H1 (cell line): ENCODE data around the gene RNF26. TPM values are rescaled to one million over a fixed set of nuclear protein-coding genes. Genes with fewer than 3 reads are reported as not detected.

Experiments
- CTCF ChIA-PET: fragments of 300-600 bp; sonication (Branson Sonifier 250); formaldehyde crosslinking; loops from one replicate; lab custom pipeline; 2021; ENCODE audit not compliant: partially characterized antibody; lab: Charles Lee
- POLR2A ChIA-PET: fragments of 300-600 bp; sonication (Branson Sonifier 250); formaldehyde crosslinking; loops from one replicate; lab custom pipeline; 2021; ENCODE audit warnings: inconsistent platforms; ENCODE audit not compliant: partially characterized antibody; lab: Charles Lee
- DNase-seq, 2 experiments: peaks; one replicate each; pipeline versions ENCODE4 v3.0.0 to v3.0.0-alpha.2; 2010 to 2022; ENCODE audit warnings: low spot score in 2 of 2, low read depth in 1 of 2, mixed read lengths in 1 of 2
- FAIRE-seq: peaks from 2 replicates; lab custom pipeline; 2011; peaks lifted over from hg19 to GRCh38; lab: Jason Lieb, UNC
- H2AFZ ChIP-seq: 2 replicates; pipeline ENCODE4 v1.8.1; 2012; ENCODE audit warnings: low read length, inconsistent platforms
- H2AK5ac ChIP-seq: 2 replicates; pipeline ENCODE4 v1.6.1; 2013; ENCODE audit warnings: low read depth, low read length
- H2BK120ac ChIP-seq: replicated peaks from 2 replicates; pipeline ENCODE3; 2013; ENCODE audit warnings: low read depth, low read length, inconsistent platforms
- H2BK12ac ChIP-seq: 2 replicates; pipeline ENCODE4 v1.6.1; 2013; ENCODE audit warnings: low read depth, low read length
- H2BK15ac ChIP-seq: 2 replicates; pipeline ENCODE4 v1.6.1; 2013; ENCODE audit warnings: low read length
- H2BK20ac ChIP-seq: 2 replicates; pipeline ENCODE4 v1.6.1; 2013; ENCODE audit warnings: low read length
- H2BK5ac ChIP-seq: 2 replicates; pipeline ENCODE4 v1.6.1; 2013; ENCODE audit warnings: low read depth, low read length
- H3K14ac ChIP-seq: 2 replicates; pipeline ENCODE4 v1.6.1; 2013; ENCODE audit warnings: inconsistent platforms; ENCODE audit not compliant: insufficient read length
- H3K18ac ChIP-seq: 2 replicates; pipeline ENCODE4 v1.6.1; 2013; ENCODE audit warnings: low read length; ENCODE audit errors: extremely low read depth
- H3K23ac ChIP-seq: 2 replicates; pipeline ENCODE4 v1.6.1; 2013; ENCODE audit warnings: inconsistent platforms; ENCODE audit not compliant: insufficient read length
- H3K23me2 ChIP-seq: 2 replicates; pipeline ENCODE4 v1.6.1; 2013; ENCODE audit warnings: low read depth, low read length
- H3K27ac ChIP-seq: 2 replicates; pipeline ENCODE4 v1.6.1; 2011; ENCODE audit warnings: low read depth, low read length, inconsistent platforms
- H3K27me3 ChIP-seq, 4 experiments: replicated peaks in 1 of 4; 1 replicate in 1 of 4; 2 replicates in 3 of 4; pipeline versions ENCODE4 v1.6.1 to v1.8.1; 2011 to 2013; ENCODE audit warnings: low read length in 3 of 4, mild to moderate bottlenecking in 3 of 4, inconsistent platforms in 2 of 4, mixed read lengths in 2 of 4, moderate library complexity in 1 of 4; ENCODE audit not compliant: control insufficient read depth in 3 of 4, insufficient read depth in 3 of 4; ENCODE audit errors: extremely low read depth in 1 of 4
- H3K36me3 ChIP-seq, 4 experiments: 2 replicates each; pipeline versions ENCODE4 v1.6.1 to v1.8.1; 2011 to 2013; ENCODE audit warnings: mild to moderate bottlenecking in 4 of 4, low read length in 3 of 4, moderate library complexity in 2 of 4, control low read depth in 1 of 4, inconsistent platforms in 1 of 4; ENCODE audit not compliant: insufficient read depth in 4 of 4, control insufficient read depth in 2 of 4
- H3K4ac ChIP-seq: replicated peaks from 2 replicates; pipeline ENCODE3; 2013; ENCODE audit warnings: low read length, low read depth, mixed read lengths, inconsistent platforms; ENCODE audit not compliant: insufficient read length
- H3K4me1 ChIP-seq, 4 experiments: replicated peaks in 1 of 4; 1 replicate in 1 of 4; 2 replicates in 3 of 4; pipeline versions ENCODE4 v1.6.1 to v1.8.1; 2011 to 2013; ENCODE audit warnings: low read length in 3 of 4, inconsistent platforms in 2 of 4, mixed read lengths in 1 of 4; ENCODE audit not compliant: insufficient read depth in 4 of 4, control insufficient read depth in 3 of 4
- H3K4me2 ChIP-seq, 2 experiments: 2 replicates each; pipeline versions ENCODE4 v1.6.1 to v1.8.1; 2011 to 2013; ENCODE audit warnings: low read depth in 2 of 2, low read length in 2 of 2, control low read depth in 1 of 2, inconsistent platforms in 1 of 2, mild to moderate bottlenecking in 1 of 2; ENCODE audit not compliant: insufficient read depth in 1 of 2
- H3K4me3 ChIP-seq, 4 experiments: fragments of 200-600, 300-600 bp in 1 of 4; sonication (generic), shearing (Covaris generic), sonication (Bioruptor Twin) in 1 of 4; 2 replicates each; pipeline versions ENCODE4 v1.5.1 to v1.8.1; 2011 to 2016; ENCODE audit warnings: low read length in 4 of 4, low read depth in 3 of 4, control low read depth in 2 of 4, inconsistent platforms in 2 of 4, mild to moderate bottlenecking in 2 of 4, mixed read lengths in 1 of 4, moderate library complexity in 1 of 4; ENCODE audit not compliant: insufficient read depth in 2 of 4; ENCODE audit errors: extremely low read depth in 1 of 4
- H3K56ac ChIP-seq: replicated peaks from 2 replicates; pipeline ENCODE3; 2013; ENCODE audit warnings: low read depth, mild to moderate bottlenecking, mixed read lengths, low read length, inconsistent platforms; ENCODE audit not compliant: insufficient read length
- H3K79me1 ChIP-seq: 2 replicates; pipeline ENCODE4 v1.6.1; 2013; ENCODE audit warnings: low read depth, low read length, control low read depth
- H3K79me2 ChIP-seq, 2 experiments: 2 replicates each; pipeline versions ENCODE4 v1.6.1 to v1.8.1; 2012 to 2013; ENCODE audit warnings: low read length in 2 of 2, mild to moderate bottlenecking in 2 of 2, inconsistent platforms in 1 of 2; ENCODE audit not compliant: insufficient read depth in 2 of 2, control insufficient read depth in 1 of 2
- H3K9ac ChIP-seq, 4 experiments: replicated peaks in 1 of 4; 1 replicate in 1 of 4; 2 replicates in 3 of 4; pipeline versions ENCODE4 v1.6.1 to v1.8.1; 2011 to 2013; ENCODE audit warnings: low read depth in 3 of 4, low read length in 3 of 4, control low read depth in 2 of 4, mild to moderate bottlenecking in 2 of 4, moderate library complexity in 2 of 4, inconsistent platforms in 1 of 4; ENCODE audit errors: extremely low read depth in 1 of 4
- H3K9me3 ChIP-seq, 2 experiments: 2 replicates each; pipeline versions ENCODE4 v1.6.1 to v1.8.1; 2012 to 2013; ENCODE audit warnings: mild to moderate bottlenecking in 2 of 2, moderate library complexity in 2 of 2, control low read depth in 1 of 2, inconsistent platforms in 1 of 2, low read depth in 1 of 2, low read length in 1 of 2, mixed read lengths in 1 of 2; ENCODE audit not compliant: insufficient read depth in 2 of 2
- H4K20me1 ChIP-seq, 2 experiments: replicated peaks in 1 of 2; 2 replicates each; pipeline versions ENCODE3 to v1.8.1; 2011 to 2013; ENCODE audit warnings: inconsistent platforms in 2 of 2, low read length in 2 of 2, mild to moderate bottlenecking in 1 of 2; ENCODE audit not compliant: insufficient read depth in 2 of 2, control insufficient read depth in 1 of 2
- H4K5ac ChIP-seq: 2 replicates; pipeline ENCODE4 v1.6.1; 2013; ENCODE audit warnings: low read length, low read depth, mixed read lengths, inconsistent platforms; ENCODE audit not compliant: insufficient read length
- H4K8ac ChIP-seq: 2 replicates; pipeline ENCODE4 v1.8.0; 2013; ENCODE audit warnings: mild to moderate bottlenecking, moderate library complexity, low read length, inconsistent platforms; ENCODE audit not compliant: insufficient read depth; ENCODE audit errors: extremely low read depth
- H4K91ac ChIP-seq: replicated peaks from 2 replicates; pipeline ENCODE3; 2013; ENCODE audit warnings: low read length, mixed read lengths, inconsistent platforms; ENCODE audit not compliant: insufficient read length
- CHD2 ChIP-seq: IDR thresholded peaks from 2 replicates; pipeline ENCODE4 v1.6.1; 2012; ENCODE audit warnings: low read length, improper control_type of control experiment
- HDAC2 ChIP-seq, 2 experiments: fragments of 300-600 bp in 1 of 2; sonication (generic) in 1 of 2; IDR thresholded peaks; 2 replicates each; pipeline ENCODE4 v1.6.1; 2011 to 2012; ENCODE audit warnings: low read depth in 2 of 2, low read length in 2 of 2, mild to moderate bottlenecking in 2 of 2, moderate library complexity in 2 of 2, borderline replicate concordance in 1 of 2, inconsistent platforms in 1 of 2
- POLR2AphosphoS5 ChIP-seq: IDR thresholded peaks from 2 replicates; pipeline ENCODE4 v1.6.1; 2011; ENCODE audit warnings: low read depth, low read length
- SIN3A ChIP-seq, 2 experiments: IDR thresholded peaks in 1 of 2; conservative IDR thresholded peaks in 1 of 2; 2 replicates each; pipeline ENCODE4 v1.6.1; 2011 to 2012; ENCODE audit warnings: low read length in 2 of 2, improper control_type of control experiment in 1 of 2, low read depth in 1 of 2, mild to moderate bottlenecking in 1 of 2
- WGBS, 2 experiments: shearing (Covaris generic) in 1 of 2; methylation state at CpG; one replicate each; pipeline versions ENCODE4 v1.1.6 to v1.1.7; 2013 to 2015; ENCODE audit warnings: low lambda C conversion rate in 2 of 2, mixed read lengths in 2 of 2, inconsistent platforms in 1 of 2, low coverage in 1 of 2, missing lambda C conversion rate in 1 of 2; ENCODE audit not compliant: insufficient replicate concordance in 2 of 2, insufficient coverage in 1 of 2, insufficient read length in 1 of 2; ENCODE audit errors: extremely low coverage in 1 of 2, missing lambda C conversion rate in 1 of 2; 5-methylcytosine and 5-hydroxymethylcytosine counted together
- polyA plus RNA-seq, 7 experiments: library from polyadenylated mRNA; depleted of rRNA in 3 of 7; stranded (reverse) in 5 of 7; unstranded in 2 of 7; fragments of >200 nt in 5 of 7; fragments of 200-250 nt in 2 of 7; gene quantifications; 1 replicate in 5 of 7; 2 replicates in 1 of 7; 4 replicates in 1 of 7; pipeline versions ENCODE4 v1.2.1 to v1.2.3, GENCODE V29; 2011 to 2013; ENCODE audit warnings: missing spikeins in 2 of 7, mixed read lengths in 2 of 7
- total RNA-seq: library from RNA; stranded (reverse); fragmentation: NEBNext Ultra II Directional; extraction: Animal tissue kit (Norgen Biotek cat#: 25700); gene quantifications from 2 replicates; pipeline ENCODE4 v1.2.1, GENCODE V29; 2021

The RNF26 gene
- total and polyA plus RNA-seq, 2 of the 8 experiments (the other 6 are each of a cell fraction or from before 2014, with no cell fraction given) = 82.7 to 84.0 TPM

GRCh38 chr11:119351232-119351631, 16.9 kb downstream of the RNF26 start:
- H3K23me2 ChIP-seq = no peaks in the 10 kb centered on the region
- no peak for TF ChIP-seq POLR2AphosphoS5
- no peak for TF ChIP-seq CHD2
- no peak for TF ChIP-seq SIN3A (conservative IDR thresholded peaks at IDR 0.05 in 1 of 2, IDR thresholded peaks at IDR 0.05 in 1 of 2; ENCODE audit: low read depth in 1 of 2, low read length in 2 of 2)
- no peak for TF ChIP-seq HDAC2 (IDR thresholded peaks at IDR 0.05; ENCODE audit: borderline replicate concordance in 1 of 2, low read depth in 2 of 2, low read length in 2 of 2)
- H3K14ac ChIP-seq = no peak overlapping the region
- H2BK120ac ChIP-seq = no peak overlapping the region
- H4K8ac ChIP-seq = no peak overlapping the region
- H3K4me3 ChIP-seq = no peak overlapping the region
- H3K56ac ChIP-seq = no peak overlapping the region
- no peak overlapping the region for H2BK20ac ChIP-seq
- H3K27ac ChIP-seq = no peak overlapping the region
- no peak overlapping the region for H2BK5ac ChIP-seq
- H2AK5ac ChIP-seq = no peak overlapping the region
- H3K4me2 ChIP-seq = no peak overlapping the region
- no peaks in the 10 kb centered on the region for H3K79me1 ChIP-seq
- no peak overlapping the region for H4K5ac ChIP-seq
- H4K91ac ChIP-seq = no peak overlapping the region
- no peaks in the 10 kb centered on the region for H3K79me2 ChIP-seq
- no peak overlapping the region for H3K18ac ChIP-seq
- no peaks in the 10 kb centered on the region for H4K20me1 ChIP-seq
- no peak overlapping the region for H3K9ac ChIP-seq
- peaks cover 0 to 4% (median 2%) of the 10 kb centered on the region in 4 experiments; a peak in 3 of 7 replicates for H3K27me3 ChIP-seq
- no peak for DNase-seq
- no peaks in the 10 kb centered on the region for H3K36me3 ChIP-seq
- ChIA-PET POLR2A (no interaction called here), CTCF (interaction anchor here (0.6 to 18.0 kb wide), 3 partner anchors 13 to 28 kb away, joined by 4 to 463 read pairs (median 5); partner anchors contain the start of gene USP2)
- H2BK15ac ChIP-seq = no peak overlapping the region
- H3K23ac ChIP-seq = no peak overlapping the region
- no peak for FAIRE-seq
- H3K4ac ChIP-seq = no peak overlapping the region
- peaks cover 0 to 2% (median 2%) of the 10 kb centered on the region in 4 experiments; a peak in 5 of 7 replicates for H3K4me1 ChIP-seq
- no peak overlapping the region for H2BK12ac ChIP-seq
- 73% methylated on average over 1 of the region's 2 CpGs; no CpG with 5 or more reads in 1 of the 2 experiments for WGBS, 2 experiments
- H2AFZ ChIP-seq = no peak overlapping the region
- no peaks in the 10 kb centered on the region for H3K9me3 ChIP-seq
